ENCODE results near the gene AADACL3.

AADACL3 gene

DNA sequence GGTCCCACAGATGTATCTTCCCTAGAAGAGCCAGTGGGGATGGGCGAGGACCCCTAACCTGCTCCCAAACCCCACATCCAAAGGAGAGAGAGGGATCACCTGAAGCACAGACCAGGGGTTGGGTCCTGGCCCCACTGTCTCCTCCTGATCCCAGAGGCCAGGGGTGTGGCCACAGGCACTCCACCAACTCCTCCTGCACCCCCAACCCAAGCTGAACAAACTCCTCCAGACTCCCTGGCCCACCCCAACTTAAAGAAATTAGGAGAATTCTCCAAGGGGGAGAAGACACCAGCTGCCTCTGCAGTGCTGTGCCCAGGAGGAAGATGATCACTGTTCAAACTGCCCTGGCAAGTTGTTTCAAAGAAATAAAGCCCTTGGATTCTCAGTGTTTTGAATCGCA is 53.1 kb downstream of the AADACL3 start:
- no peak for DNase-seq (ENCODE audit: low spot score)

DNA sequence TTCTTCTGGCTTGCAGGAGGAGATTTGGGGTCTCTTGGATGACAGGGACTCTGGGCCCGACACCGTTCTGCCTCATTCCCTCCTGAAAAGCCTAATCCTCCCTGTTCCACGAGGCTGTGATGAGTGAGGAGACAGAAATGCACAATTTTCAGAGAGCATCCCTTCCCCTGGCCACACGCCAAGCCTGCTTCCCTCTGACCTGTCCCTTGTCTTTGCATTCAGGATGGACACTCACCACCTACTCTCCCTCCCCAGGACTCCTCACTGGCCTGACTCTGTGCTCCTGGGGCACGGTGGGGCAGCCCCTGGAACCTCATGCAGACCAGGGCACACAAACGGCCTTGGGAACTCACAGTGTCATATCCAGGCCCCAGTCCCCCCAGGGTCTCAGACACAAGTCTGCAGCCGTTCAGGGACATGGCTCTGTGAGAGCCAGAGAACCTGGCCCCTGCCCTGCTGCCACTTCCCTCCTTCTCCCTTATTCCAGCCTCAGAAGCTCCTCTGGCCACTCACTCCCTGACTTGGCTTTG is 54.1 kb downstream of the AADACL3 start:
- no peak for DNase-seq (ENCODE audit: low spot score)

DNA sequence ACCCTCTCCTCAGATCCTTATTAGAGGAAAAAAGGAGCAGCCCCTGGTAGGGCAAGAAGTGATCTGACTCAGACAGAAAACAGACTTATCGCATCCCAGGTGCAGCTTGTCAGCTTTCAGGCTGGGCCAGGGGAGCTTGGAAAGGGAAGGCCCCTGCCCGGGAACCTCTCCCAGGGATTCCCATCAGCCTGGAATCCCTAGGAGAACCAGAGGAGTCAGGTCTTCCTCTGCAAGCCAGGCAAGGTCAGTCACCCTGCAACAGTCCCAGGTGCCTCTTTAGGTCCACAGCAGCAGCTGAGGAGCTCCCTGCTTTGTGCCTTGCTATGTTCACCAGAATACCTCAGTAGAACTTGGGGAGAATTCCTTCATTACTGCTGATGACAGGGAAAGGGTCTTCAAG is 54.7 kb downstream of the AADACL3 start:
- DNase-seq (ENCODE audit: low spot score): no peak

DNA sequence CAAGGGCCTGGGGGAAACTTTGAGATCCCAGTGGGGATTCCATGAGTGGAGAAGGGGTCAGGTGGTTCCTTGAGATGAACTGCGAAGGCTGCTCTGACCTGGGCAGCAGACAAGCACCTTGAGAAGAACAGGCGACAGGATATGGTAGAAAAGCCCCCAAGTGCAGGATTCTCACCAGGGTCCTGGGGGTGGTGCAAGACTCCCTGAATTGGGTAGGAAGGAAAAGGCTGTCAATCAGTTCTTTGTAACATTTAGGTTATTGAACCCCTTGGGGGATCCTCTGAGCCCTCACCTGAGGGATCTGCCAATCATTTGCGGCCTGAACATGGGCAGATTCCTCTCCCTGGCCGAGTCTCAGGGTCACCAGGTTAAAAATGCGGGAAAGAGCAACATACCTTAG is 55.3 kb downstream of the AADACL3 start:
- no peak for DNase-seq (ENCODE audit: low spot score)

DNA sequence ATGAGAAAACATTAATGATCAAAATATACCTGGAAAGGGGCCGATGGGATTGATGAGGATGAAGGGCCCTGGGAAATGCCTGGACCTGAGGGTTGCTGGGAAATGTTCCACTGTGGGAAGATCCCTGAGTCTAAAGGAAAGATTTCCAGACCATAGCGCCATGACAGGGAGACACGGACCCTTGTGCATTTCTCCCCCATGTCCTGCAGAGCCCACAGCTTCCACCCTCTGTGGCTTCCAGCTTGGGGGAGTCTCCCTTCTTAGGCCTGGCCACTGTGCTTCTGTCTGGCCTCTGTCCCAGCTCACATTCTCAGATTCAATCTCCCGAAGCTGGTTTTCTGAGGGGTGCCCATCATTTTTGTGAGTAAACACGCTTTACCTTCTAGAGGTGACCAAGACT is 56.6 kb downstream of the AADACL3 start:
- no peak for DNase-seq (ENCODE audit: low spot score)

DNA sequence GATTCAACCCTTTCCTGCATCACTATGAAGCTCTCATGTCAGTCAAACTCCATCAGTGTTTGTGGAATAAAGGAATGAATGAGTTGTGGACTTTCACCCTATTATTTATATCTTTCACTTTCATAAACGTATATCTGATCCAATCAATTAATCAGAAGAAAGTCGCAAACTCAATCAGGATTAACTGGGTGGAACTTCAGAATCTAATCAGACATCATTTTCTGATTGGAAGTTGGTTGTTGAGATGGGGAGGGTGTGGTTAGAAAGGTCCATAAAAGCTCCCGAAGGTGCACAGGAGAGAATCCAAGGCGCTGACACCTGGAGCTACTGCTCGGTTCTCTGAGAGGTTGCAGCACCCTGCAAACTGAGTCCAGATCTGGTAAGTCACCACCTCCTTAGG is 57.5 kb downstream of the AADACL3 start, which contains the start of gene PRAMEF12:
PRAMEF12 (plus strand) TSS at position 301 of the 400 bp plus-strand sequence. CDS start 1,130 bp downstream, outside the sequence.
- no peak for DNase-seq (ENCODE audit: low spot score)

DNA sequence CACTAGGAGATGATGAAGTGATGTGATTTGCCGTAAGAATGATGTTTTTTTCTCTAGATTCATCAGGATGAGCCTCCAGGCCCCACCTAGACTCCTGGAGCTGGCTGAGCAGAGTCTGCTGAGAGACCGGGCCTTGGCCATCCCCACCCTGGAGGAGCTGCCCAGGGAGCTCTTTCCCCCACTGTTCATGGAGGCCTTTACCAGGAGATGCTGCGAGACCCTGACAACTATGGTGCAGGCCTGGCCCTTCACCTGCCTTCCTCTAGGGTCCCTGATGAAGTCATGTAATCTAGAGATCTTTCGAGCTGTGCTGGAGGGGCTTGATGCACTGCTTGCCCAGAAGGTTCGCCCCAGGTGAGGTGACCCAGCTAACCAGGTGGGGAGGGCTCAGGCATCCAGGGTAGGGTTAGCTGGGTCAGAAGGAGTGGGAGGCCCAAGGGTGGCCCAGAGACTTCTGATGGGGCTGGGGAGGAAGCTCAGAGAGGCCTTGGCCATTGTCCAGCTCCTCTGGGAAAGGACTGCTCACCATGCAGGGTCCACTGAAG is 59.0 kb downstream of the AADACL3 start:
- no peak for DNase-seq (ENCODE audit: low spot score)

DNA sequence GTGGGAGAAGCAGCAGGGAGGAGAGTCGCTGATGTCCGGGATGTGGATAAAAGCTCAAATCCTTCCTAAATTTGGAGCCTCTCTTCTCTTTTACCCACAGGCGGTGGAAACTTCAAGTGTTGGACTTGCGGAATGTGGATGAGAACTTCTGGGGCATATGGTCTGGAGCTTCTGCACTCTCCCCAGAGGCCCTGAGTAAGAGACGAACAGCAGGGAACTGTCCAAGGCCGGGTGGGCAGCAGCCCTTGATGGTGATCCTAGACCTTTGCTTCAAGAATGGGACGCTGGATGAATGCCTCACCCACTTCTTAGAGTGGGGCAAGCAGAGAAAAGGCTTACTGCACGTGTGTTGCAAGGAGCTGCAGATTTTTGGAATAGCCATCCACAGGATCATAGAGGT is 59.5 kb downstream of the AADACL3 start:
- DNase-seq (ENCODE audit: low spot score): no peak

DNA sequence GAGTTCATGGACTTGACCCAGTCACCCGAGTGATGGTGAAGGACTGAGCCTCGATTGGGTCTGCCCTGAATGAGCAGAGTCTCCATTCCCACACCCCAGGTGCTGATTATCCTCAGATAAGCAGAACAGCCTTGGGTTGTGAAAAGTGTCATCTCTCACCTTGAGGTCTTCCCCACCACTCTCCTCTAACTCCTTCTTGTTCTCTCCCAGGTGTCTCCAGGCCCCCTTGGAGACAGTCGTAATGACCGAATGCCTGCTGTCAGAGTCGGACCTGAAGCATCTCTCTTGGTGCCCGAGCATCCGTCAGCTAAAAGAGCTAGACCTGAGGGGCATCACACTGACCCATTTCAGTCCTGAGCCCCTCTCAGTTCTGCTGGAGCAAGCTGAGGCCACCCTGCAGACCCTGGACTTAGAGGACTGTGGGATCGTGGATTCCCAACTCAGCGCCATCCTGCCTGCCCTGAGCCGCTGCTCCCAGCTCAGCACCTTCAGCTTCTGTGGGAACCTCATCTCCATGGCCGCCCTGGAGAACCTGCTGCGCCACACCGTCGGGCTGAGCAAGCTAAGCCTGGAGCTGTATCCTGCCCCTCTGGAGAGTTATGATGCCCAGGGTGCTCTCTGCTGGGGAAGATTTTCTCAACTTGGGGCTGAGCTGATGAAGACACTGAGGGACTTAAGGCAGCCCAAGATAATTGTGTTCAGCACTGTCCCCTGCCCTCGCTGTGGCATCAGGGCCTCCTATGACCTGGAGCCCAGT is 61.1 kb downstream of the AADACL3 start:
- no peak for DNase-seq (ENCODE audit: low spot score)

Measured in cerebellar cortex (tissue), 1 donor.